ENCODE results near the gene LDLRAD4. TPM values are rescaled to one million over a fixed set of nuclear protein-coding genes. Genes with fewer than 3 reads are reported as not detected.

LDLRAD4 gene
- total RNA-seq, 1 donor from 2014 or later = 18.4 TPM

GRCh38 chr18:13201292-13201691 is 17.3 kb upstream of the LDLRAD4 start:
- TF ChIP-seq, protein P1, sequence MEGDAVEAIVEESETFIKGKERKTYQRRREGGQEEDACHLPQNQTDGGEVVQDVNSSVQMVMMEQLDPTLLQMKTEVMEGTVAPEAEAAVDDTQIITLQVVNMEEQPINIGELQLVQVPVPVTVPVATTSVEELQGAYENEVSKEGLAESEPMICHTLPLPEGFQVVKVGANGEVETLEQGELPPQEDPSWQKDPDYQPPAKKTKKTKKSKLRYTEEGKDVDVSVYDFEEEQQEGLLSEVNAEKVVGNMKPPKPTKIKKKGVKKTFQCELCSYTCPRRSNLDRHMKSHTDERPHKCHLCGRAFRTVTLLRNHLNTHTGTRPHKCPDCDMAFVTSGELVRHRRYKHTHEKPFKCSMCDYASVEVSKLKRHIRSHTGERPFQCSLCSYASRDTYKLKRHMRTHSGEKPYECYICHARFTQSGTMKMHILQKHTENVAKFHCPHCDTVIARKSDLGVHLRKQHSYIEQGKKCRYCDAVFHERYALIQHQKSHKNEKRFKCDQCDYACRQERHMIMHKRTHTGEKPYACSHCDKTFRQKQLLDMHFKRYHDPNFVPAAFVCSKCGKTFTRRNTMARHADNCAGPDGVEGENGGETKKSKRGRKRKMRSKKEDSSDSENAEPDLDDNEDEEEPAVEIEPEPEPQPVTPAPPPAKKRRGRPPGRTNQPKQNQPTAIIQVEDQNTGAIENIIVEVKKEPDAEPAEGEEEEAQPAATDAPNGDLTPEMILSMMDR (IDR thresholded peaks at IDR 0.05) = no peak
- intact Hi-C loops (cut with DNase I) = no loop called here
- DNase-seq = no peak
- Histone ChIP-seq H3K27ac (no peak overlapping the region), H3K36me3 (no peaks in the 10 kb centered on the region), H3K4me1 (no peaks in the 10 kb centered on the region), H3K27me3 (peaks cover 5% of the 10 kb centered on the region), H3K4me3 (no peak overlapping the region), H3K9me3 (no peaks in the 10 kb centered on the region)
- no peak for ATAC-seq

GRCh38 chr18:13202571-13202970 is 16.0 kb upstream of the LDLRAD4 start:
- DNase-seq (no peak), ATAC-seq (no peak)
- intact Hi-C loops (cut with DNase I) = no loop called here
- Histone ChIP-seq H3K27ac (no peak overlapping the region), H3K27me3 (peaks cover 5% of the 10 kb centered on the region), H3K4me1 (no peaks in the 10 kb centered on the region), H3K4me3 (no peak overlapping the region), H3K36me3 (no peaks in the 10 kb centered on the region), H3K9me3 (no peaks in the 10 kb centered on the region)
- TF ChIP-seq, protein P1 (IDR thresholded peaks at IDR 0.05) = no peak

GRCh38 chr18:13206301-13206700 is 12.3 kb upstream of the LDLRAD4 start:
- ATAC-seq (no peak), DNase-seq (no peak)
- Histone ChIP-seq H3K9me3 (no peaks in the 10 kb centered on the region), H3K27me3 (peaks cover 5% of the 10 kb centered on the region), H3K4me1 (no peaks in the 10 kb centered on the region), H3K27ac (no peak overlapping the region), H3K4me3 (no peak overlapping the region), H3K36me3 (no peaks in the 10 kb centered on the region)
- TF ChIP-seq, protein P1 (IDR thresholded peaks at IDR 0.05) = no peak
- intact Hi-C loops (cut with DNase I) = no loop called here

DNA sequence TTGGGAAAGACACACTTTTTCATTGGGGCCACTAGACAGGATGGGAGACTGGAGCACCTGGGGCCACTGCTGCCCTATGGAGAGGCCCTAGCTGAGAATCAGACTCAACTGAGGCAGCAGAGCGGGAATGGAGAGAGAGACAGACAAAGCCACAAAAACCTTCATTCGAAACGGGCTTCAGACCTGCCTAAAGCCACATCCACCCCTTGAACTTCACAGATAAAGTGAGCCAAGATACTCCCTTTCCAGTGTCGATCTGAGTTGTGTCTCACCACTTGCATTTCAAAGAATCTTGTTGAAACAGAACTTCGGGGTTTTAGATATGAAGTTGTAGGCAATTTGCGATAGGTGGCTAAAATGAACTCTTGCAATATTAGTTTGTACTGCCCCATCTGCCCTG is 11.3 kb upstream of the LDLRAD4 start:
- TF ChIP-seq, protein P1 (IDR thresholded peaks at IDR 0.05) = no peak
- intact Hi-C loops (cut with DNase I) = no loop called here
- Histone ChIP-seq H3K9me3 (no peaks in the 10 kb centered on the region), H3K27me3 (peaks cover 5% of the 10 kb centered on the region), H3K4me1 (no peaks in the 10 kb centered on the region), H3K27ac (no peak overlapping the region), H3K36me3 (no peaks in the 10 kb centered on the region), H3K4me3 (no peak overlapping the region)
- ATAC-seq (no peak), DNase-seq (no peak)

DNA sequence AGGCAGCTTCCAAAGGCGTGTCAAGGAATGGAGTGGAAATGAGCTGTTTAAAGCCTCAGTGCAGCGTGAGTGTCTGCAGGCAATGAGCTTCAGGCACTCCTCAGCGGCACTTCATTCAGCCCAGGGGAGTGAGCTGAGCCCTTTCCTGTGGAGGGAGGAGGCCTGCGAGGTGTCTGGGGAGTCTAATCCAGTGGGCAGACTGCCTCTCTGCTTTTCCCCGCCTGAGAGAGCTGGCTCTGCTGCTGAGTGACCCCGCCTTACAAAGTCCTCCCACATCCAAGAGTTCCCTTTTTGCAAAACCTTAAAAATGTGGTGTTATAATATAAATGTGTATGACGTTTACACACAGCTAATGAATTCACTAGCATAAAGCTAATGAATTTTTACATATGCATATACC is 7.0 kb upstream of the LDLRAD4 start:
- no peak overlapping the region for H3K27ac ChIP-seq
- H3K36me3 ChIP-seq = no peaks in the 10 kb centered on the region
- H3K4me1 ChIP-seq = peaks cover 3% of the 10 kb centered on the region
- no peak for DNase-seq
- peak; percentile 61 for ATAC-seq
- no peak overlapping the region for H3K4me3 ChIP-seq
- H3K27me3 ChIP-seq = peaks cover 4% of the 10 kb centered on the region
- intact Hi-C loops (cut with DNase I) = no loop called here
- no peaks in the 10 kb centered on the region for H3K9me3 ChIP-seq
- TF ChIP-seq, protein P1 (IDR thresholded peaks at IDR 0.05) = no peak

Measured in upper lobe of right lung (tissue), 1 donor.